ENCODE data around the gene ALS2CL.
A peak's percentile ranks its signal among the peaks of the same experiment; 100 is the strongest.

ALS2CL gene

DNA sequence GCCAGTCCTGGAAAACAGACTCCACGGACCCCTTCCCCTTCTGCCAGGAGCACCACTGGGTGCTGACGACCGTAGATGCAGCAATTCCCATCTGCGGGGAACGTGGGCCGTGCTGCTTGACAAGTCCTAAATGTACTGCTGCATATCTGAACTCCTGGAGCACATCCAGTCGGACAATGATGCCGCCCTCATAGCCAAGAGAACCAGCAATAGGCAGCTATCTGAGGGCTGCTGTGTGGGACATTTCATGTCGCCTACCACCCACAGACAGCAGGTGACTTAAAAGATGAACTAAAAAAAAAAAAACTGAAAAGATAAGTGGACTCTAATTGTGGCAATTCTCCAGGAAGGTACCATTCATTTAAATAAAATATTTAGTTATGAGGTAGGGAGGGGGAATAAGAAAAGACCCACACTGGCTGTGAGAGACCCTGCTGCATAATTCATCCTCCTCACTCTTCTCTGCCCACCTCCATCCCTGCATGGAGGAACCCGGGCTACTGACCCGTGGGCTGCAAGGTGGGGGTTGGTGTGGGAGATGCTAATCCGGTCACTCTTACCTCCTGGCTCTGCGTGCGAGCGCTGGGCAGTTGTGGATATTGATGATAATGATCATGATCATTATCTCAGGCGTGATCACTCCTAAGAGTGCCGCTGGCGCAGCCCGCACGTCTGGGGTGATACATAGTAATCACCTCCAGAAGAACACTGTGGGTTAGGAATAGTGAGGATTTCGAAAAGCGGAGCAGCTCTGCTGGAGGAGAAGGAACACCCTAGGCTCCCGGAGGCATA lies 28.3 kb downstream of the ALS2CL start:
- DNase-seq (ENCODE audit: extremely low spot score), result no peak
- ChIA-PET CTCF (interaction anchor here (0.7 to 1.4 kb wide), 2 partner anchors 9 to 66 kb away, joined by 3 to 7 read pairs; no protein-coding TSS in a partner anchor), POLR2A (no interaction called here)
- TF ChIP-seq FOXA1 (IDR thresholded peaks at IDR 0.05) (no peak), NFRKB (IDR thresholded peaks at IDR 0.05) (no peak), FOXK2 (IDR thresholded peaks at IDR 0.05) (no peak), HDGF (IDR thresholded peaks at IDR 0.05; ENCODE audit: borderline replicate concordance) (no peak), FOXM1 (IDR thresholded peaks at IDR 0.05; ENCODE audit: borderline replicate concordance) (no peak), ARNT (IDR thresholded peaks at IDR 0.05) (no peak), ZNF384 (IDR thresholded peaks at IDR 0.05) (no peak), SP1 (IDR thresholded peaks at IDR 0.05) (no peak), SUZ12 (IDR thresholded peaks at IDR 0.05) (no peak), CTBP1 (IDR thresholded peaks at IDR 0.05; ENCODE audit: borderline replicate concordance) (no peak), BHLHE40 (IDR thresholded peaks at IDR 0.05; ENCODE audit: borderline replicate concordance) (no peak), LEF1 (IDR thresholded peaks at IDR 0.05; ENCODE audit: borderline replicate concordance) (no peak), L3MBTL2 (conservative IDR thresholded peaks at IDR 0.05) (no peak)
- TF ChIP-seq, protein P1, sequence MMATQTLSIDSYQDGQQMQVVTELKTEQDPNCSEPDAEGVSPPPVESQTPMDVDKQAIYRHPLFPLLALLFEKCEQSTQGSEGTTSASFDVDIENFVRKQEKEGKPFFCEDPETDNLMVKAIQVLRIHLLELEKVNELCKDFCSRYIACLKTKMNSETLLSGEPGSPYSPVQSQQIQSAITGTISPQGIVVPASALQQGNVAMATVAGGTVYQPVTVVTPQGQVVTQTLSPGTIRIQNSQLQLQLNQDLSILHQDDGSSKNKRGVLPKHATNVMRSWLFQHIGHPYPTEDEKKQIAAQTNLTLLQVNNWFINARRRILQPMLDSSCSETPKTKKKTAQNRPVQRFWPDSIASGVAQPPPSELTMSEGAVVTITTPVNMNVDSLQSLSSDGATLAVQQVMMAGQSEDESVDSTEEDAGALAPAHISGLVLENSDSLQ (IDR thresholded peaks at IDR 0.05), result no peak

DNA sequence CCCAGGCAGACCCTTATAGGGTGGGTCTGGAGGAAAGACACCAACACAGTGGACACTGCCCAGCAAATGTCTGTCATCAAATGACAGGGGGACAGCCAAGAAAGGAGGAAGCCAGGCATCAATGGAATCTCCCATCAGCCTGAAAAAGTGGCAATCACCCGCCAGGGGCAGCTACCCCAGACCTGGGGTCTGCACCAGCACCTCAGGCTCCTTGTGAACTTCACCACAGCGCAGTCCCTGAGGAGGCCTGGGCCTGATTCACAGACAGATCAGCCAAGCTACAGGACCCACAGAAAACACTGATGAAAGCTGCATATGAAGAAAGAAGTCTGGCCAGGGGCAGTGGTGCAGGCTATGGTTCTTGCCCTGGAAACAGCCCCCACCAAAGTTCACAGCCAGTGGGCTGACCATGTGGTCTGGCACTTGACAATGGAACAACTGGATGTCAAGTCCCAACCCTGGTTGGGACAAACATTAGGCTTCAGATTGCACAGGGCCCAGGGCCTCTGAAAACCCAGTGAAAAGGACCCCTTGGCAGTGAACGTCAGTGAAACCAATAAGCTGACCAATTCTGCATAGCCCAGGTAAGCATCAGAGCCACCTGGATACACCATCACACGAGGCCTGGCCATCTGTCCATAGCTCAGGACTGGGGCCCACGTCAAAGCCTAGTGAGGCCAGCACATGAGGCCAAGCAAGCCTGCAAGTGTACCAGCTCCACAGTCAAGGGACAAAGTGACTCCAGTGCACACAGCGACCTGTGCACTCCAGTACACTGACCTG lies 29.1 kb downstream of the ALS2CL start:
- CTCF ChIA-PET, result interaction anchor here (0.7 to 1.4 kb wide), 3 partner anchors 10 to 65 kb away, joined by 3 to 7 read pairs (median 3); no protein-coding TSS in a partner anchor
- POLR2A ChIA-PET, result no interaction called here
- TF ChIP-seq SUZ12 (IDR thresholded peaks at IDR 0.05), result no peak
- no peak for TF ChIP-seq FOXM1 (IDR thresholded peaks at IDR 0.05; ENCODE audit: borderline replicate concordance)
- no peak for TF ChIP-seq NFRKB (IDR thresholded peaks at IDR 0.05)
- no peak for TF ChIP-seq FOXA1 (IDR thresholded peaks at IDR 0.05)
- no peak for TF ChIP-seq HDGF (IDR thresholded peaks at IDR 0.05; ENCODE audit: borderline replicate concordance)
- no peak for TF ChIP-seq BHLHE40 (IDR thresholded peaks at IDR 0.05; ENCODE audit: borderline replicate concordance)
- no peak for TF ChIP-seq FOXK2 (IDR thresholded peaks at IDR 0.05)
- TF ChIP-seq, protein P1 (IDR thresholded peaks at IDR 0.05), result no peak
- TF ChIP-seq ZNF384 (IDR thresholded peaks at IDR 0.05), result no peak
- TF ChIP-seq L3MBTL2 (conservative IDR thresholded peaks at IDR 0.05), result no peak
- no peak for TF ChIP-seq ARNT (IDR thresholded peaks at IDR 0.05)
- no peak for TF ChIP-seq ELF4 (IDR thresholded peaks at IDR 0.05)
- no peak for TF ChIP-seq SP1 (IDR thresholded peaks at IDR 0.05)
- TF ChIP-seq TARDBP (IDR thresholded peaks at IDR 0.05), result no peak
- TF ChIP-seq CTBP1 (IDR thresholded peaks at IDR 0.05; ENCODE audit: borderline replicate concordance), result no peak
- TF ChIP-seq LEF1 (IDR thresholded peaks at IDR 0.05; ENCODE audit: borderline replicate concordance), result no peak
- DNase-seq (ENCODE audit: extremely low spot score), result no peak

- TF ChIP-seq, protein P1 (IDR thresholded peaks at IDR 0.05), result peak; percentile 72
- TF ChIP-seq ZNF384 (IDR thresholded peaks at IDR 0.05), result no peak
- ChIA-PET CTCF (interaction anchor here (0.9 to 1.4 kb wide), 2 partner anchors 11 to 33 kb away, joined by 3 to 7 read pairs; no protein-coding TSS in a partner anchor), POLR2A (no interaction called here)
- DNase-seq (ENCODE audit: extremely low spot score), result no peak
These were observed 29.8 kb downstream of the ALS2CL start for GRCh38 chr3:46663591-46664135.

- POLR2A ChIA-PET, result no interaction called here
- no peak for DNase-seq (ENCODE audit: extremely low spot score)
- CTCF ChIA-PET, result no interaction called here
- TF ChIP-seq FOXA1 (IDR thresholded peaks at IDR 0.05), result no peak
- no peak for TF ChIP-seq ZNF384 (IDR thresholded peaks at IDR 0.05)
- TF ChIP-seq SP1 (IDR thresholded peaks at IDR 0.05), result no peak
- TF ChIP-seq BHLHE40 (IDR thresholded peaks at IDR 0.05; ENCODE audit: borderline replicate concordance), result no peak
- no peak for TF ChIP-seq CTBP1 (IDR thresholded peaks at IDR 0.05; ENCODE audit: borderline replicate concordance)
- TF ChIP-seq, protein P1 (IDR thresholded peaks at IDR 0.05), result no peak
- no peak for TF ChIP-seq NFRKB (IDR thresholded peaks at IDR 0.05)
- no peak for TF ChIP-seq ARNT (IDR thresholded peaks at IDR 0.05)
- no peak for TF ChIP-seq HDGF (IDR thresholded peaks at IDR 0.05; ENCODE audit: borderline replicate concordance)
- no peak for TF ChIP-seq L3MBTL2 (conservative IDR thresholded peaks at IDR 0.05)
- no peak for TF ChIP-seq FOXM1 (IDR thresholded peaks at IDR 0.05; ENCODE audit: borderline replicate concordance)
- no peak for TF ChIP-seq LEF1 (IDR thresholded peaks at IDR 0.05; ENCODE audit: borderline replicate concordance)
- TF ChIP-seq TARDBP (IDR thresholded peaks at IDR 0.05), result no peak
- TF ChIP-seq FOXK2 (IDR thresholded peaks at IDR 0.05), result no peak
- no peak for TF ChIP-seq SUZ12 (IDR thresholded peaks at IDR 0.05)
- no peak for TF ChIP-seq ELF4 (IDR thresholded peaks at IDR 0.05)
These were observed 30.5 kb downstream of the ALS2CL start for GRCh38 chr3:46662771-46663551.
